ENCODE results near the gene PRKD3. TPM values are rescaled to one million over a fixed set of nuclear protein-coding genes. Genes with fewer than 3 reads are reported as not detected.
A peak's percentile ranks its signal among the peaks of the same experiment; 100 is the strongest.

The PRKD3 gene
- total RNA-seq, 4 donors from 2014 or later = 9.5 to 80.0 (median 20.3) TPM

DNA sequence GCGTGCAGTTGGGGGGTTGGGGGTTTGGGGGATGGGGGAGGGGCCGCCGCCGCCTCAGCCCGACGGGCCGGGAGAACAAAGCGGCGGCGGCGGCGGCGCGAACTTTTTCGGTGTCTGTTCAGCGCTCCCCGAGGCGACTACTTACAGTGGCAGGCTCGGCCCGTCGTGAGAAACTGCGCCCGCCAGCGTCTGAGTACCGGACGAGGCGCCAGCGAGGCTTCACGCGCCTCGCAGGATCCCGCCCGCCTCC, 172 bp downstream of the PRKD3 start:
- H3K4me3 ChIP-seq = peak overlapping the region; percentile 81 to 98 (median 92)
- H3K27me3 ChIP-seq = no peaks in the 10 kb centered on the region
- peak overlapping the region; percentile 83 to 93 (median 91) for H3K27ac ChIP-seq
- DNase-seq = peak in 2 of 3 donors; percentile 77 to 92
- H3K4me1 ChIP-seq = peaks cover 0 to 19% (median 1%) of the 10 kb centered on the region in 4 donors
- no peaks in the 10 kb centered on the region for H3K36me3 ChIP-seq
- H3K9me3 ChIP-seq = no peaks in the 10 kb centered on the region
- TF ChIP-seq CTCF (IDR thresholded peaks at IDR 0.05) = no peak
- TF ChIP-seq POLR2A (IDR thresholded peaks at IDR 0.05) = peak; percentile 21 to 45

DNA sequence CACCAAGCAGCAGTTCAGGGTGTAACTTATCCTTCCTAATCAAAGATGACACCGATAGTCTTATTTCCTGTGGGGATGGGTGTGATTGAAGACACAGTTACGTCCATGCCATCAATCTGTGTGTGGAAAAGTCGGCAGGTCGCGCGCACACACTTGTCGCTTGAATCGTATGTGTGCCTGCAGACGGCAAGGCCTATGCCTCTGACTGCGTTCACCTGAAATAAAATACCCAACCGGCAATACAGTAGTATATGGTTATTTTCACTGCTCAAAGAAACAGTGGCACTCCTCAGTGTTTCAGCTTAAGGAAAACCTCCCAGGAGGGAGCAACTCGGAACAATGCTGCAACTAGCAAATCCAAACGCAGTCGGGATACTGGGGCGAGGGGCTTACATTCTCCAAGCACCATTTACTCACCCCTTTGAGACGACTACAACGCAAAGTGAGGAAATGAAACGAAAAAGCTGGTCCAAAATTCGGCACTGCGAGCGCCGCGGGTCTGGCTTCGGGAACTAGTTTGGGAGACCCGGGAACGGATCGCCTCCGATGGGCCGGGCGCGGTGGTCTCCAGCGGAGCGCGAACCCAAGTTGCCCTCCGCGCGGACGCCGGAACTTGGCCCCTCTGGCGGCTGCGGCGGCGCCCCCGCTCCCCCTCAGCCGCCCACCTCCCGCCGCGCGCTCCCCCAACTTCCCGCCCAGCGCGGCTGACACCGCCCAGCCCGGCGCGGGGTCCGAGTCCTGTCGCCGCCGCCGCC, 675 bp downstream of the PRKD3 start:
- TF ChIP-seq CTCF (IDR thresholded peaks at IDR 0.05) (no peak), POLR2A (IDR thresholded peaks at IDR 0.05) (no peak)
- H3K36me3 ChIP-seq = no peaks in the 10 kb centered on the region
- DNase-seq = peak; percentile 50 to 72 (median 62)
- no peaks in the 10 kb centered on the region for H3K9me3 ChIP-seq
- peak overlapping the region; percentile 81 to 98 (median 92) for H3K4me3 ChIP-seq
- peaks cover 0 to 19% (median 1%) of the 10 kb centered on the region in 4 donors for H3K4me1 ChIP-seq
- no peaks in the 10 kb centered on the region for H3K27me3 ChIP-seq
- peak overlapping the region; percentile 83 to 93 (median 91) for H3K27ac ChIP-seq

- Histone ChIP-seq H3K9me3 (no peaks in the 10 kb centered on the region), H3K4me3 (peak overlapping the region; percentile 81 to 98 (median 92)), H3K27me3 (no peaks in the 10 kb centered on the region), H3K36me3 (no peaks in the 10 kb centered on the region), H3K4me1 (peaks cover 0 to 21% (median 1%) of the 10 kb centered on the region in 4 donors), H3K27ac (peak overlapping the region; percentile 83 to 93 (median 91))
- no peak for DNase-seq
- TF ChIP-seq CTCF (IDR thresholded peaks at IDR 0.05) (no peak), POLR2A (IDR thresholded peaks at IDR 0.05) (no peak)
These were observed 1.4 kb downstream of the PRKD3 start for GRCh38 chr2:37323176-37323780.

GRCh38 chr2:37322368-37322767, 2.3 kb downstream of the PRKD3 start:
- H3K9me3 ChIP-seq = no peaks in the 10 kb centered on the region
- H3K4me1 ChIP-seq = peaks cover 0 to 21% (median 1%) of the 10 kb centered on the region in 4 donors
- DNase-seq = no peak
- H3K27ac ChIP-seq = no peak overlapping the region
- H3K36me3 ChIP-seq = no peaks in the 10 kb centered on the region
- H3K27me3 ChIP-seq = no peaks in the 10 kb centered on the region
- no peak overlapping the region for H3K4me3 ChIP-seq
- TF ChIP-seq POLR2A (IDR thresholded peaks at IDR 0.05) (no peak), CTCF (IDR thresholded peaks at IDR 0.05) (no peak)

- Histone ChIP-seq H3K27ac (no peak overlapping the region), H3K4me3 (no peak overlapping the region), H3K36me3 (no peaks in the 10 kb centered on the region), H3K4me1 (peaks cover 0 to 21% (median 1%) of the 10 kb centered on the region in 4 donors), H3K9me3 (no peaks in the 10 kb centered on the region), H3K27me3 (no peaks in the 10 kb centered on the region)
- TF ChIP-seq POLR2A (IDR thresholded peaks at IDR 0.05) = no peak
- no peak for TF ChIP-seq CTCF (IDR thresholded peaks at IDR 0.05)
- no peak for DNase-seq
These were observed 3.5 kb downstream of the PRKD3 start for GRCh38 chr2:37321029-37321682.

All from Peyer's patch (tissue), 4 donors.